GM23338 (cell line): ENCODE results near the gene EMILIN2. TPM values are rescaled to one million over a fixed set of nuclear protein-coding genes. Genes with fewer than 3 reads are reported as not detected.

Experiments
- ATAC-seq: fragments of 200-7000 bp; cut with Tn5 transposase; 3 replicates; pipeline ENCODE4 v1.9.1; 2020
- DNase-seq: peaks from one replicate; pipeline ENCODE4 v3.0.0-alpha.2; 2015; ENCODE audit warnings: low spot score
- H2AFZ ChIP-seq: fragments of 200-600 bp; sonication (generic); 2 replicates; pipeline ENCODE4 v1.8.0; 2016; ENCODE audit warnings: antibody characterized with exemption, mild to moderate bottlenecking, moderate library complexity
- H3F3A ChIP-seq: fragments of 200-600 bp; sonication (generic); replicated peaks from 2 replicates; pipeline ENCODE4 v1.8.0; 2017; ENCODE audit warnings: antibody characterized with exemption, mixed run types, low read depth
- H3K27ac ChIP-seq: fragments of 200-600 bp; sonication (generic); 2 replicates; pipeline ENCODE4 v1.6.1; 2016; ENCODE audit warnings: low read depth
- H3K27me3 ChIP-seq: fragments of 200-600 bp; sonication (generic); 2 replicates; pipeline ENCODE4 v1.8.0; 2016; ENCODE audit warnings: mild to moderate bottlenecking, mixed run types, moderate library complexity; ENCODE audit not compliant: insufficient read depth
- H3K36me3 ChIP-seq: fragments of 200-600 bp; sonication (generic); 2 replicates; pipeline ENCODE4 v1.8.0; 2016; ENCODE audit warnings: mild to moderate bottlenecking; ENCODE audit not compliant: insufficient read depth
- H3K4me1 ChIP-seq: fragments of 200-600 bp; sonication (generic); 2 replicates; pipeline ENCODE4 v1.8.0; 2016; ENCODE audit warnings: mild to moderate bottlenecking, moderate library complexity; ENCODE audit not compliant: insufficient read depth
- H3K4me2 ChIP-seq: fragments of 200-600 bp; sonication (generic); 2 replicates; pipeline ENCODE4 v1.7.1; 2017; ENCODE audit warnings: mixed run types
- H3K4me3 ChIP-seq: fragments of 200-600 bp; sonication (generic); 2 replicates; pipeline ENCODE4 v1.6.1; 2016; ENCODE audit warnings: mixed run types
- H3K79me2 ChIP-seq: fragments of 200-600 bp; sonication (generic); replicated peaks from 2 replicates; pipeline ENCODE4 v1.8.0; 2017; ENCODE audit warnings: mild to moderate bottlenecking; ENCODE audit not compliant: insufficient read depth
- H3K9me2 ChIP-seq: fragments of 200-600 bp; sonication (generic); 2 replicates; pipeline ENCODE4 v1.8.0; 2017; ENCODE audit not compliant: insufficient read depth
- H4K20me1 ChIP-seq: fragments of 200-600 bp; sonication (generic); replicated peaks from 2 replicates; pipeline ENCODE4 v1.8.0; 2017; ENCODE audit warnings: mild to moderate bottlenecking; ENCODE audit not compliant: insufficient read depth
- H3K27ac Mint-ChIP-seq: 2 replicates; pipeline ENCODE4 v1.8.0; 2020; ENCODE audit warnings: inconsistent platforms, mild to moderate bottlenecking, moderate library complexity, mixed read lengths
- H3K27me3 Mint-ChIP-seq: 3 replicates; pipeline ENCODE4 v1.8.0; 2022; ENCODE audit warnings: low read depth, mild to moderate bottlenecking, moderate library complexity, mixed read lengths, inconsistent platforms; ENCODE audit not compliant: insufficient read depth, poor library complexity
- H3K36me3 Mint-ChIP-seq: 3 replicates; pipeline ENCODE4 v1.8.0; 2021; ENCODE audit warnings: low read depth, mild to moderate bottlenecking, inconsistent platforms, moderate library complexity, mixed read lengths
- H3K4me1 Mint-ChIP-seq: 3 replicates; pipeline ENCODE4 v1.8.0; 2020; ENCODE audit warnings: mild to moderate bottlenecking, inconsistent platforms, mixed read lengths
- H3K4me3 Mint-ChIP-seq: 3 replicates; pipeline ENCODE4 v1.8.0; 2021; ENCODE audit warnings: moderate library complexity, mild to moderate bottlenecking, inconsistent platforms, mixed read lengths
- H3K9me3 Mint-ChIP-seq: 3 replicates; pipeline ENCODE4 v1.8.0; 2020; ENCODE audit warnings: moderate library complexity, mild to moderate bottlenecking, inconsistent platforms, mixed read lengths
- CREB1 ChIP-seq: fragments of 250-450 bp; sonication (Bioruptor Pico); IDR thresholded peaks from 2 replicates; pipeline ENCODE4 v1.5.0; 2020; ENCODE audit warnings: low read depth, mild to moderate bottlenecking, moderate library complexity
- EZH2 ChIP-seq: fragments of 200-600 bp; sonication (generic); IDR thresholded peaks from one replicate; pipeline ENCODE4 v1.8.0; 2017; ENCODE audit warnings: antibody characterized with exemption, mild to moderate bottlenecking, low read depth; ENCODE audit not compliant: unreplicated experiment
- EZH2phosphoT487 ChIP-seq: fragments of 200-600 bp; sonication (generic); IDR thresholded peaks from one replicate; pipeline ENCODE4 v1.8.1; 2018; ENCODE audit warnings: antibody characterized with exemption; ENCODE audit not compliant: unreplicated experiment
- JUNB ChIP-seq: IDR thresholded peaks from one replicate; pipeline ENCODE4 v1.6.1; 2016; ENCODE audit warnings: antibody characterized with exemption; ENCODE audit not compliant: unreplicated experiment
- STAT1 ChIP-seq: IDR thresholded peaks from one replicate; pipeline ENCODE4 v1.6.1; 2016; ENCODE audit warnings: antibody characterized with exemption; ENCODE audit not compliant: unreplicated experiment
- ZNF114 ChIP-seq: fragments of 250-450 bp; sonication (Bioruptor Pico); IDR thresholded peaks from 2 replicates; pipeline ENCODE4 v1.5.0; 2020; ENCODE audit warnings: mild to moderate bottlenecking, moderate library complexity
- ZNF331 ChIP-seq: fragments of 250-450 bp; sonication (Bioruptor Pico); IDR thresholded peaks from 2 replicates; pipeline ENCODE4 v1.5.0; 2020; ENCODE audit warnings: low read depth, mild to moderate bottlenecking, moderate library complexity
- polyA plus RNA-seq: library from polyadenylated mRNA; unstranded; fragments of >200 nt; fragmentation: Nextera tagmentation; extraction: Ambion mirVana; gene quantifications from 2 replicates; pipeline ENCODE4 v1.2.1, GENCODE V29; 2016
- total RNA-seq: library from RNA; depleted of rRNA; stranded (reverse); fragments of >200 nt; shearing (Covaris generic); gene quantifications from 2 replicates; pipeline ENCODE4 v1.2.3, GENCODE V29; 2014
- TF ChIP-seq, protein P1 (sequence below): fragments of 250-450 bp; sonication (Bioruptor Pico); IDR thresholded peaks from 2 replicates; pipeline ENCODE4 v1.5.0; 2020; ENCODE audit warnings: mild to moderate bottlenecking, moderate library complexity
- TF ChIP-seq, protein P2 (sequence below), 2 experiments: fragments of 200-600 bp in 1 of 2; sonication (generic) in 1 of 2; conservative IDR thresholded peaks; 2 replicates each; pipeline versions ENCODE4 v1.5.1 to v1.6.1; 2016 to 2017; ENCODE audit warnings: antibody characterized with exemption in 2 of 2, low read depth in 2 of 2, mild to moderate bottlenecking in 2 of 2, moderate library complexity in 1 of 2
- TF ChIP-seq, protein P3 (sequence below): IDR thresholded peaks from one replicate; pipeline ENCODE4 v1.6.1; 2018; ENCODE audit warnings: antibody characterized with exemption; ENCODE audit not compliant: unreplicated experiment

Gene EMILIN2
- total and polyA plus RNA-seq, 2 experiments from 2014 or later, result 3.0 to 11.6 TPM

DNA sequence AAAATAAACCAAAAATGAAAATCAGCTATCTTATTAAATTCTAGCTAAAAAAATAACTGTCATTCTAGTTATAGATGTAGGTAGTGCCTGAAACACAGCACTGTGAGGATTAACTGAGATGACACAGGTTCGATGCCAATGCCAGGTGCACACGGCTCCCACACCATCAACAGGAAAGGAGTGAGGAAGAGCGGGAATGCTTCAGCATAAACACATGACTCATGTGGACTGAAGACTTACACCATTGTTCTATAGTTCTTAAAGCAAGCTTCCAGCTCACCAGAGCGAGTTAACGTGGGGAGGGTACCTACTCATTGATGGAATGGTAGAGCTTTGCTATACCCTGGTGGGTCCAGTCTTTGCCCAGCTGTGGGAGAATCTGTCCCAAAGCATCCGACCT, 76.7 kb downstream of the EMILIN2 start (continued):
- TF ChIP-seq, protein P1, sequence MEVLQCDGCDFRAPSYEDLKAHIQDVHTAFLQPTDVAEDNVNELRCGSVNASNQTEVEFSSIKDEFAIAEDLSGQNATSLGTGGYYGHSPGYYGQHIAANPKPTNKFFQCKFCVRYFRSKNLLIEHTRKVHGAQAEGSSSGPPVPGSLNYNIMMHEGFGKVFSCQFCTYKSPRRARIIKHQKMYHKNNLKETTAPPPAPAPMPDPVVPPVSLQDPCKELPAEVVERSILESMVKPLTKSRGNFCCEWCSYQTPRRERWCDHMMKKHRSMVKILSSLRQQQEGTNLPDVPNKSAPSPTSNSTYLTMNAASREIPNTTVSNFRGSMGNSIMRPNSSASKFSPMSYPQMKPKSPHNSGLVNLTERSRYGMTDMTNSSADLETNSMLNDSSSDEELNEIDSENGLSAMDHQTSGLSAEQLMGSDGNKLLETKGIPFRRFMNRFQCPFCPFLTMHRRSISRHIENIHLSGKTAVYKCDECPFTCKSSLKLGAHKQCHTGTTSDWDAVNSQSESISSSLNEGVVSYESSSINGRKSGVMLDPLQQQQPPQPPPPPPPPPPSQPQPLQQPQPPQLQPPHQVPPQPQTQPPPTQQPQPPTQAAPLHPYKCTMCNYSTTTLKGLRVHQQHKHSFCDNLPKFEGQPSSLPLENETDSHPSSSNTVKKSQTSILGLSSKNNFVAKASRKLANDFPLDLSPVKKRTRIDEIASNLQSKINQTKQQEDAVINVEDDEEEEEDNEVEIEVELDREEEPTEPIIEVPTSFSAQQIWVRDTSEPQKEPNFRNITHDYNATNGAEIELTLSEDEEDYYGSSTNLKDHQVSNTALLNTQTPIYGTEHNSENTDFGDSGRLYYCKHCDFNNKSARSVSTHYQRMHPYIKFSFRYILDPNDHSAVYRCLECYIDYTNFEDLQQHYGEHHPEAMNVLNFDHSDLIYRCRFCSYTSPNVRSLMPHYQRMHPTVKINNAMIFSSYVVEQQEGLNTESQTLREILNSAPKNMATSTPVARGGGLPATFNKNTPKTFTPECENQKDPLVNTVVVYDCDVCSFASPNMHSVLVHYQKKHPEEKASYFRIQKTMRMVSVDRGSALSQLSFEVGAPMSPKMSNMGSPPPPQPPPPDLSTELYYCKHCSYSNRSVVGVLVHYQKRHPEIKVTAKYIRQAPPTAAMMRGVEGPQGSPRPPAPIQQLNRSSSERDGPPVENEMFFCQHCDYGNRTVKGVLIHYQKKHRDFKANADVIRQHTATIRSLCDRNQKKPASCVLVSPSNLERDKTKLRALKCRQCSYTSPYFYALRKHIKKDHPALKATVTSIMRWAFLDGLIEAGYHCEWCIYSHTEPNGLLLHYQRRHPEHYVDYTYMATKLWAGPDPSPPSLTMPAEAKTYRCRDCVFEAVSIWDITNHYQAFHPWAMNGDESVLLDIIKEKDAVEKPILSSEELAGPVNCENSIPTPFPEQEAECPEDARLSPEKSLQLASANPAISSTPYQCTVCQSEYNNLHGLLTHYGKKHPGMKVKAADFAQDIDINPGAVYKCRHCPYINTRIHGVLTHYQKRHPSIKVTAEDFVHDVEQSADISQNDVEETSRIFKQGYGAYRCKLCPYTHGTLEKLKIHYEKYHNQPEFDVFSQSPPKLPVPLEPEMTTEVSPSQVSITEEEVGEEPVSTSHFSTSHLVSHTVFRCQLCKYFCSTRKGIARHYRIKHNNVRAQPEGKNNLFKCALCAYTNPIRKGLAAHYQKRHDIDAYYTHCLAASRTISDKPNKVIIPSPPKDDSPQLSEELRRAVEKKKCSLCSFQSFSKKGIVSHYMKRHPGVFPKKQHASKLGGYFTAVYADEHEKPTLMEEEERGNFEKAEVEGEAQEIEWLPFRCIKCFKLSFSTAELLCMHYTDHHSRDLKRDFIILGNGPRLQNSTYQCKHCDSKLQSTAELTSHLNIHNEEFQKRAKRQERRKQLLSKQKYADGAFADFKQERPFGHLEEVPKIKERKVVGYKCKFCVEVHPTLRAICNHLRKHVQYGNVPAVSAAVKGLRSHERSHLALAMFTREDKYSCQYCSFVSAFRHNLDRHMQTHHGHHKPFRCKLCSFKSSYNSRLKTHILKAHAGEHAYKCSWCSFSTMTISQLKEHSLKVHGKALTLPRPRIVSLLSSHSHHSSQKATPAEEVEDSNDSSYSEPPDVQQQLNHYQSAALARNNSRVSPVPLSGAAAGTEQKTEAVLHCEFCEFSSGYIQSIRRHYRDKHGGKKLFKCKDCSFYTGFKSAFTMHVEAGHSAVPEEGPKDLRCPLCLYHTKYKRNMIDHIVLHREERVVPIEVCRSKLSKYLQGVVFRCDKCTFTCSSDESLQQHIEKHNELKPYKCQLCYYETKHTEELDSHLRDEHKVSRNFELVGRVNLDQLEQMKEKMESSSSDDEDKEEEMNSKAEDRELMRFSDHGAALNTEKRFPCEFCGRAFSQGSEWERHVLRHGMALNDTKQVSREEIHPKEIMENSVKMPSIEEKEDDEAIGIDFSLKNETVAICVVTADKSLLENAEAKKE (CRISPR knock-in tag), result no peak
- TF ChIP-seq STAT1 (no peak), EZH2phosphoT487 (no peak), JUNB (no peak), ZNF331 (no peak), ZNF114 (no peak), EZH2 (no peak), CREB1 (CRISPR knock-in tag) (no peak)
- TF ChIP-seq, protein P2, sequence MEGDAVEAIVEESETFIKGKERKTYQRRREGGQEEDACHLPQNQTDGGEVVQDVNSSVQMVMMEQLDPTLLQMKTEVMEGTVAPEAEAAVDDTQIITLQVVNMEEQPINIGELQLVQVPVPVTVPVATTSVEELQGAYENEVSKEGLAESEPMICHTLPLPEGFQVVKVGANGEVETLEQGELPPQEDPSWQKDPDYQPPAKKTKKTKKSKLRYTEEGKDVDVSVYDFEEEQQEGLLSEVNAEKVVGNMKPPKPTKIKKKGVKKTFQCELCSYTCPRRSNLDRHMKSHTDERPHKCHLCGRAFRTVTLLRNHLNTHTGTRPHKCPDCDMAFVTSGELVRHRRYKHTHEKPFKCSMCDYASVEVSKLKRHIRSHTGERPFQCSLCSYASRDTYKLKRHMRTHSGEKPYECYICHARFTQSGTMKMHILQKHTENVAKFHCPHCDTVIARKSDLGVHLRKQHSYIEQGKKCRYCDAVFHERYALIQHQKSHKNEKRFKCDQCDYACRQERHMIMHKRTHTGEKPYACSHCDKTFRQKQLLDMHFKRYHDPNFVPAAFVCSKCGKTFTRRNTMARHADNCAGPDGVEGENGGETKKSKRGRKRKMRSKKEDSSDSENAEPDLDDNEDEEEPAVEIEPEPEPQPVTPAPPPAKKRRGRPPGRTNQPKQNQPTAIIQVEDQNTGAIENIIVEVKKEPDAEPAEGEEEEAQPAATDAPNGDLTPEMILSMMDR (conservative IDR thresholded peaks at IDR 0.05; ENCODE audit: low read depth in 2 of 2), result no peak

DNA sequence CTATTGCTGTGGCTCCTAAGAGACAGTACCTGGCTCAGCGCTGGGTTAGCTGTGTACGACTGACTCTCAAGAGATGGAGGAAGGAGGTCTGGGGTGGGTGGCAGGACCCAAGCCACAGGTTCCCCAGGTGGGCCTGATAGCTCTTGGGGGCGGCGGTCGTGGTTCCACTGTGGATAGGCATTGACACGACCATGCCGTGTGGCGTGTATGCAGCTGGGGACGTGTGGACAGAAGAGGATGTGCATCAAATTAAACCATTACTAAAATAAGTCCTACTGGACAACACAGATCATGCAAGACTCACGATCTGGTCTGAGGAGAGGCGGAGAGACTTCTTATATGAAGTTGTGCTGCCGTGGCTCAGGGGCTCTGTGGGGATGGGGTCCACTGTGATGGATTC, 78.1 kb downstream of the EMILIN2 start:
- Histone ChIP-seq H4K20me1 (no peaks in the 10 kb centered on the region), H3K4me2 (no peak overlapping the region), H3K4me1 (no peaks in the 10 kb centered on the region), H3F3A (no peaks in the 10 kb centered on the region), H3K27me3 (no peaks in the 10 kb centered on the region), H3K9me2 (no peaks in the 10 kb centered on the region), H3K36me3 (peaks cover 5% of the 10 kb centered on the region; the same call in 1 of the 2 replicates), H3K4me3 (no peak overlapping the region), H3K27ac (no peak overlapping the region), H2AFZ (no peak overlapping the region), H3K79me2 (no peaks in the 10 kb centered on the region)
- H3K9me3 Mint-ChIP-seq, result no peaks in the 10 kb centered on the region
- no peak for ATAC-seq
- H3K27me3 Mint-ChIP-seq, result no peaks in the 10 kb centered on the region
- no peaks in the 10 kb centered on the region; the same call in 2 of the 3 replicates for H3K4me1 Mint-ChIP-seq
- no peak overlapping the region for H3K27ac Mint-ChIP-seq
- no peak overlapping the region for H3K4me3 Mint-ChIP-seq
- H3K36me3 Mint-ChIP-seq, result peaks cover 44% of the 10 kb centered on the region
- no peak for DNase-seq
- TF ChIP-seq, protein P3, sequence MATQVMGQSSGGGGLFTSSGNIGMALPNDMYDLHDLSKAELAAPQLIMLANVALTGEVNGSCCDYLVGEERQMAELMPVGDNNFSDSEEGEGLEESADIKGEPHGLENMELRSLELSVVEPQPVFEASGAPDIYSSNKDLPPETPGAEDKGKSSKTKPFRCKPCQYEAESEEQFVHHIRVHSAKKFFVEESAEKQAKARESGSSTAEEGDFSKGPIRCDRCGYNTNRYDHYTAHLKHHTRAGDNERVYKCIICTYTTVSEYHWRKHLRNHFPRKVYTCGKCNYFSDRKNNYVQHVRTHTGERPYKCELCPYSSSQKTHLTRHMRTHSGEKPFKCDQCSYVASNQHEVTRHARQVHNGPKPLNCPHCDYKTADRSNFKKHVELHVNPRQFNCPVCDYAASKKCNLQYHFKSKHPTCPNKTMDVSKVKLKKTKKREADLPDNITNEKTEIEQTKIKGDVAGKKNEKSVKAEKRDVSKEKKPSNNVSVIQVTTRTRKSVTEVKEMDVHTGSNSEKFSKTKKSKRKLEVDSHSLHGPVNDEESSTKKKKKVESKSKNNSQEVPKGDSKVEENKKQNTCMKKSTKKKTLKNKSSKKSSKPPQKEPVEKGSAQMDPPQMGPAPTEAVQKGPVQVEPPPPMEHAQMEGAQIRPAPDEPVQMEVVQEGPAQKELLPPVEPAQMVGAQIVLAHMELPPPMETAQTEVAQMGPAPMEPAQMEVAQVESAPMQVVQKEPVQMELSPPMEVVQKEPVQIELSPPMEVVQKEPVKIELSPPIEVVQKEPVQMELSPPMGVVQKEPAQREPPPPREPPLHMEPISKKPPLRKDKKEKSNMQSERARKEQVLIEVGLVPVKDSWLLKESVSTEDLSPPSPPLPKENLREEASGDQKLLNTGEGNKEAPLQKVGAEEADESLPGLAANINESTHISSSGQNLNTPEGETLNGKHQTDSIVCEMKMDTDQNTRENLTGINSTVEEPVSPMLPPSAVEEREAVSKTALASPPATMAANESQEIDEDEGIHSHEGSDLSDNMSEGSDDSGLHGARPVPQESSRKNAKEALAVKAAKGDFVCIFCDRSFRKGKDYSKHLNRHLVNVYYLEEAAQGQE, result no peak
